ENCODE data around the gene THADA. TPM values are rescaled to one million over a fixed set of nuclear protein-coding genes. Genes with fewer than 3 reads are reported as not detected.

THADA gene
- total RNA-seq, 1 experiment from 2014 or later, result 27.5 TPM

- H3K9me3 Mint-ChIP-seq, result no peaks in the 10 kb centered on the region
- CTCF ChIA-PET, result no interaction called here
These were observed 267.7 kb downstream of the THADA start for GRCh38 chr2:43328133-43328532.

GRCh38 chr2:43327119-43327518, 268.7 kb downstream of the THADA start:
- CTCF ChIA-PET, result no interaction called here
- Mint-ChIP-seq H3K27me3 (ENCODE audit: low read depth) (no peaks in the 10 kb centered on the region), H3K4me1 (peaks cover 12% of the 10 kb centered on the region), H3K4me3 (no peak overlapping the region), H3K27ac (no peak overlapping the region), H3K9me3 (no peaks in the 10 kb centered on the region), H3K36me3 (no peaks in the 10 kb centered on the region)
- POLR2A ChIA-PET, result no interaction called here
- no peak for TF ChIP-seq NFE2L1 (CRISPR knock-in tag; IDR thresholded peaks at IDR 0.05)
- TF ChIP-seq CBFB (CRISPR knock-in tag; IDR thresholded peaks at IDR 0.05; ENCODE audit: low read depth), result no peak
- TF ChIP-seq GRHL2 (CRISPR knock-in tag; IDR thresholded peaks at IDR 0.05; ENCODE audit: insufficient replicate concordance, severe bottlenecking), result no peak
- TF ChIP-seq USF2 (CRISPR knock-in tag; IDR thresholded peaks at IDR 0.05), result no peak
- no peak for TF ChIP-seq RELA (CRISPR knock-in tag; IDR thresholded peaks at IDR 0.05; ENCODE audit: borderline replicate concordance)
- TF ChIP-seq GABPB1 (CRISPR knock-in tag; IDR thresholded peaks at IDR 0.05), result no peak
- TF ChIP-seq IRF1 (CRISPR knock-in tag; IDR thresholded peaks at IDR 0.05), result no peak
- TF ChIP-seq STAT6 (CRISPR knock-in tag; conservative IDR thresholded peaks at IDR 0.05; ENCODE audit: low read depth), result no peak
- TF ChIP-seq ZNF423 (CRISPR knock-in tag; IDR thresholded peaks at IDR 0.05), result no peak
- TF ChIP-seq ZNF532 (CRISPR knock-in tag; IDR thresholded peaks at IDR 0.05; ENCODE audit: borderline replicate concordance), result no peak
- TF ChIP-seq RORB (CRISPR knock-in tag; IDR thresholded peaks at IDR 0.05), result no peak
- no peak for TF ChIP-seq NR1H2 (CRISPR knock-in tag; IDR thresholded peaks at IDR 0.05)
- TF ChIP-seq NR2C2 (CRISPR knock-in tag; IDR thresholded peaks at IDR 0.05), result no peak
- TF ChIP-seq PREB (CRISPR knock-in tag; IDR thresholded peaks at IDR 0.05; ENCODE audit: borderline replicate concordance), result no peak
- no peak for TF ChIP-seq HMGA2 (CRISPR knock-in tag; IDR thresholded peaks at IDR 0.05)
- no peak for TF ChIP-seq TCF7 (CRISPR knock-in tag; IDR thresholded peaks at IDR 0.05; ENCODE audit: low read depth)
- no peak for TF ChIP-seq JUN (CRISPR knock-in tag; IDR thresholded peaks at IDR 0.05)
- TF ChIP-seq ESRRA (CRISPR knock-in tag; IDR thresholded peaks at IDR 0.05; ENCODE audit: borderline replicate concordance), result no peak
- TF ChIP-seq SP1 (CRISPR knock-in tag; conservative IDR thresholded peaks at IDR 0.05), result no peak
- no peak for TF ChIP-seq ERG (CRISPR knock-in tag; IDR thresholded peaks at IDR 0.05)
- ATAC-seq, result no peak
- DNase-seq (ENCODE audit: low spot score), result no peak

More at GRCh38 chr2:43328133-43328532, 267.7 kb downstream of the THADA start:
- Mint-ChIP-seq H3K27ac (no peak overlapping the region), H3K27me3 (ENCODE audit: low read depth) (no peaks in the 10 kb centered on the region), H3K4me3 (no peak overlapping the region), H3K4me1 (peaks cover 17% of the 10 kb centered on the region), H3K36me3 (no peaks in the 10 kb centered on the region)
- DNase-seq (ENCODE audit: low spot score) (no peak), ATAC-seq (no peak)
- POLR2A ChIA-PET, result no interaction called here
- TF ChIP-seq ZMAT4 (CRISPR knock-in tag; IDR thresholded peaks at IDR 0.05), result no peak
- TF ChIP-seq HMGA2 (CRISPR knock-in tag; IDR thresholded peaks at IDR 0.05), result no peak
- no peak for TF ChIP-seq NFATC4 (CRISPR knock-in tag; IDR thresholded peaks at IDR 0.05)
